Thyroid gland (tissue), 4 donors: Measurements from ENCODE around the gene SLC38A10.

Source experiments
- CTCF ChIP-seq, 6 experiments: fragments of 200-600 bp in 3 of 6; fragments of 450-650 bp in 3 of 6; sonication (generic) in 3 of 6; IDR thresholded peaks; one replicate each; pipeline ENCODE4 v1.5.1; 2016 to 2019; ENCODE audit warnings: antibody characterized with exemption in 6 of 6, mild to moderate bottlenecking in 2 of 6, inconsistent platforms in 1 of 6, moderate library complexity in 1 of 6
- POLR2A ChIP-seq, 2 donors: fragments of 450-650 bp; IDR thresholded peaks; one replicate each; pipeline ENCODE4 v1.6.1; 2017; ENCODE audit warnings: antibody characterized with exemption in 2 of 2, mild to moderate bottlenecking in 2 of 2, moderate library complexity in 1 of 2

- TF ChIP-seq CTCF (IDR thresholded peaks at IDR 0.05) = no peak
- no peak for TF ChIP-seq POLR2A (IDR thresholded peaks at IDR 0.05)
These were observed 97.7 kb downstream of the SLC38A10 start for GRCh38 chr17:81197409-81197795.
